HepG2 (cell line): ENCODE results near the gene GDPD1. TPM values are rescaled to one million over a fixed set of nuclear protein-coding genes. Genes with fewer than 3 reads are reported as not detected.

Experiments used
- ATAC-seq: fragments of 200-7000 bp; cut with Tn5 transposase; 3 replicates; pipeline ENCODE4 v1.9.1; 2020; ENCODE audit warnings: mild to moderate bottlenecking, moderate library complexity
- BruUV-seq: library from RNA; stranded (reverse); fragments of 400-500 nt; replicated peaks from 2 replicates; lab custom pipeline; 2021; lab: Mats Ljungman, UMichigan
- CTCF ChIA-PET: fragments of 300-600 bp; formaldehyde crosslinking; extraction: SDS; loops from one replicate; lab custom pipeline; 2021; ENCODE audit warnings: low total read pairs, inconsistent platforms, low intra/inter-chr PET ratio; lab: Yijun Ruan, JAX
- POLR2A ChIA-PET: fragments of 350-600 bp; sonication (Branson Sonifier 250); formaldehyde crosslinking; loops from one replicate; lab custom pipeline; 2020; ENCODE audit warnings: antibody characterized with exemption, inconsistent platforms; lab: Yijun Ruan, JAX
- DNase-seq: peaks from one replicate; pipeline ENCODE4 v3.0.0-alpha.2; 2015; ENCODE audit warnings: low spot score
- FAIRE-seq: peaks from 3 replicates; lab custom pipeline; 2011; peaks lifted over from hg19 to GRCh38; lab: Jason Lieb, UNC
- H2AFZ ChIP-seq: one replicate; pipeline ENCODE4 v1.6.1; 2011; ENCODE audit warnings: low read length, inconsistent platforms
- H3K27ac ChIP-seq: fragments of 300-600 bp; 3 replicates; pipeline ENCODE4 v1.8.0; 2011; ENCODE audit warnings: mixed run types, mild to moderate bottlenecking, mixed read lengths, low read length, inconsistent platforms; ENCODE audit not compliant: insufficient read depth; ENCODE audit errors: extremely low read length
- H3K27me3 ChIP-seq, 2 experiments: fragments of 200-600 bp in 1 of 2; 2 replicates in 1 of 2; 3 replicates in 1 of 2; pipeline versions ENCODE4 v1.6.0 to v1.8.0; 2011; ENCODE audit warnings: low read length in 2 of 2, mild to moderate bottlenecking in 2 of 2, moderate library complexity in 2 of 2, inconsistent platforms in 1 of 2; ENCODE audit not compliant: insufficient read depth in 2 of 2, control insufficient read depth in 1 of 2
- H3K36me3 ChIP-seq, 2 experiments: fragments of 200-600 bp in 1 of 2; replicated peaks in 1 of 2; 2 replicates in 1 of 2; 3 replicates in 1 of 2; pipeline versions ENCODE4 v1.5.1 to v1.8.0; 2011; ENCODE audit warnings: low read length in 2 of 2, inconsistent platforms in 1 of 2; ENCODE audit not compliant: insufficient read depth in 2 of 2, control insufficient read depth in 1 of 2
- H3K4me1 ChIP-seq: 2 replicates; pipeline ENCODE4 v1.5.1; 2012; ENCODE audit warnings: low read length, inconsistent platforms; ENCODE audit not compliant: insufficient read depth
- H3K4me2 ChIP-seq: 2 replicates; pipeline ENCODE4 v1.6.0; 2011; ENCODE audit warnings: low read depth, low read length, inconsistent platforms
- H3K4me3 ChIP-seq, 3 experiments: fragments of 200-600 bp in 1 of 3; sonication (generic), shearing (Covaris generic) in 1 of 3; replicated peaks in 1 of 3; 2 replicates each; pipeline ENCODE4 v1.5.1; 2011 to 2016; ENCODE audit warnings: low read length in 3 of 3, inconsistent platforms in 2 of 3, low read depth in 2 of 3, mild to moderate bottlenecking in 2 of 3, control low read depth in 1 of 3, mixed read lengths in 1 of 3; ENCODE audit not compliant: insufficient read depth in 1 of 3
- H3K79me2 ChIP-seq: one replicate; pipeline ENCODE4 v1.6.1; 2011; ENCODE audit warnings: low read length, inconsistent platforms; ENCODE audit not compliant: insufficient read depth
- H3K9ac ChIP-seq: 2 replicates; pipeline ENCODE4 v1.6.0; 2011; ENCODE audit warnings: mild to moderate bottlenecking, low read depth, low read length, inconsistent platforms; ENCODE audit not compliant: insufficient read depth
- H3K9me3 ChIP-seq: 2 replicates; pipeline ENCODE4 v1.5.1; 2012; ENCODE audit warnings: mild to moderate bottlenecking, low read length
- H4K20me1 ChIP-seq: 2 replicates; pipeline ENCODE4 v1.6.0; 2011; ENCODE audit warnings: inconsistent platforms, mild to moderate bottlenecking, low read length, moderate library complexity; ENCODE audit not compliant: insufficient read depth
- ATM ChIP-seq: fragments of 450-650 bp; IDR thresholded peaks from 2 replicates; pipeline ENCODE4 v1.7.1; 2017; ENCODE audit warnings: mild to moderate bottlenecking, borderline replicate concordance
- ELF3 ChIP-seq: IDR thresholded peaks from 2 replicates; pipeline ENCODE4 v1.6.1; 2016; ENCODE audit warnings: missing genetic modification reagents, missing compliant biosample characterization
- GFI1 ChIP-seq: sonication (generic); formaldehyde crosslinking; IDR thresholded peaks from 2 replicates; pipeline ENCODE4 v1.5.0; 2020; ENCODE audit warnings: missing genetic modification reagents, mild to moderate bottlenecking, borderline replicate concordance
- HOXA5 ChIP-seq: sonication (generic); formaldehyde crosslinking; IDR thresholded peaks from 2 replicates; pipeline ENCODE4 v1.4.0; 2020; ENCODE audit warnings: missing genetic modification reagents
- MTF2 ChIP-seq: sonication (generic); formaldehyde crosslinking; IDR thresholded peaks from 2 replicates; pipeline ENCODE4 v1.5.0; 2020; ENCODE audit warnings: missing genetic modification reagents, borderline replicate concordance
- MZF1 ChIP-seq: sonication (generic); formaldehyde crosslinking; IDR thresholded peaks from 2 replicates; pipeline ENCODE4 v1.8.1; 2023; ENCODE audit warnings: mild to moderate bottlenecking, missing genetic modification reagents, borderline replicate concordance
- NRL ChIP-seq: sonication (generic); formaldehyde crosslinking; IDR thresholded peaks from 2 replicates; pipeline ENCODE4 v1.5.0; 2020; ENCODE audit warnings: missing genetic modification reagents, mild to moderate bottlenecking, moderate library complexity, borderline replicate concordance
- PAF1 ChIP-seq: IDR thresholded peaks from 2 replicates; pipeline ENCODE4 v1.6.1; 2016; ENCODE audit warnings: missing genetic modification reagents, missing compliant biosample characterization
- POLR2AphosphoS2 ChIP-seq: IDR thresholded peaks from 2 replicates; pipeline ENCODE4 v1.6.1; 2011; ENCODE audit warnings: low read depth, low read length, improper control_type of control experiment
- RCOR2 ChIP-seq: IDR thresholded peaks from 2 replicates; pipeline ENCODE4 v1.6.1; 2016; ENCODE audit warnings: missing biosample characterization, missing genetic modification reagents
- RNF2 ChIP-seq: fragments of 450-650 bp; conservative IDR thresholded peaks from 2 replicates; pipeline ENCODE4 v1.6.1; 2016; ENCODE audit warnings: low read depth
- ZFP37 ChIP-seq: sonication (generic); formaldehyde crosslinking; IDR thresholded peaks from 2 replicates; pipeline ENCODE4 v1.4.0; 2020; ENCODE audit warnings: missing genetic modification reagents, borderline replicate concordance
- ZFY ChIP-seq: sonication (generic); formaldehyde crosslinking; IDR thresholded peaks from 2 replicates; pipeline ENCODE4 v1.4.0; 2020; ENCODE audit warnings: missing genetic modification reagents
- ZMYM3 ChIP-seq: sonication (generic); formaldehyde crosslinking; IDR thresholded peaks from 2 replicates; pipeline ENCODE4 v1.5.1; 2020; ENCODE audit warnings: mild to moderate bottlenecking, missing genetic modification reagents
- ZNF136 ChIP-seq: sonication (generic); formaldehyde crosslinking; IDR thresholded peaks from 2 replicates; pipeline ENCODE4 v1.8.1; 2022; ENCODE audit warnings: low read depth, mild to moderate bottlenecking, moderate library complexity, missing genetic modification reagents
- ZNF383 ChIP-seq: sonication (generic); formaldehyde crosslinking; IDR thresholded peaks from 2 replicates; pipeline ENCODE4 v1.4.0; 2020; ENCODE audit warnings: missing genetic modification reagents, mild to moderate bottlenecking, borderline replicate concordance
- ZNF441 ChIP-seq: sonication (generic); formaldehyde crosslinking; IDR thresholded peaks from 2 replicates; pipeline ENCODE4 v1.7.0; 2021; ENCODE audit warnings: missing genetic modification reagents, borderline replicate concordance
- ZNF460 ChIP-seq: sonication (generic); formaldehyde crosslinking; IDR thresholded peaks from 2 replicates; pipeline ENCODE4 v1.5.1; 2020; ENCODE audit warnings: missing genetic modification reagents, mild to moderate bottlenecking, borderline replicate concordance
- ZNF598 ChIP-seq: sonication (generic); formaldehyde crosslinking; IDR thresholded peaks from 2 replicates; pipeline ENCODE4 v1.5.1; 2020; ENCODE audit warnings: mild to moderate bottlenecking, missing genetic modification reagents, borderline replicate concordance
- WGBS: methylation state at CpG from one replicate; pipeline ENCODE4 v1.1.6; 2017; ENCODE audit warnings: low lambda C conversion rate; 5-methylcytosine and 5-hydroxymethylcytosine counted together
- in situ Hi-C: cut with HindIII; loops from 2 replicates; pipeline ENCODE4 v1.10.0; 2017; ENCODE audit warnings: low pct_unique_long_range_greater_than_20kb; ENCODE audit not compliant: extremely low pct_ligation_motif_present
- intact Hi-C: fragments of 100-400 bp; cut with micrococcal nuclease; formaldehyde crosslinking; loops from one replicate; pipeline ENCODE4 v1.10.0; 2022; ENCODE audit not compliant: unreplicated experiment
- polyA plus RNA-seq, 8 experiments: library from polyadenylated mRNA; depleted of rRNA in 3 of 8; stranded (reverse) in 7 of 8; unstranded in 1 of 8; fragments of >200 nt; fragmentation: Illumina TruSeq in 4 of 8; extraction: Trizol in 4 of 8; gene quantifications; 2 replicates each; pipeline versions ENCODE4 v1.2.1 to v1.2.3, GENCODE V29; 2011 to 2016; ENCODE audit warnings: low read depth in 4 of 8, missing spikeins in 1 of 8, mixed read lengths in 1 of 8; ENCODE audit not compliant: insufficient read depth in 1 of 8
- total RNA-seq, 5 experiments: library from RNA; depleted of rRNA; stranded (reverse); fragments of >200 nt; fragmentation: Illumina TruSeq; extraction: Trizol; gene quantifications; 2 replicates each; pipeline ENCODE4 v1.2.3, GENCODE V29; 2016; ENCODE audit warnings: low read depth in 1 of 5
- TF ChIP-seq, protein P1 (sequence below): sonication (generic); formaldehyde crosslinking; IDR thresholded peaks from 2 replicates; pipeline ENCODE4 v1.4.0; 2020; ENCODE audit warnings: missing genetic modification reagents, mild to moderate bottlenecking, borderline replicate concordance
- TF ChIP-seq, protein P2 (sequence below): sonication (generic); formaldehyde crosslinking; IDR thresholded peaks from 2 replicates; pipeline ENCODE4 v1.8.1; 2023; ENCODE audit warnings: mild to moderate bottlenecking, missing genetic modification reagents
- TF ChIP-seq, protein P3 (sequence below): sonication (generic); formaldehyde crosslinking; IDR thresholded peaks from 2 replicates; pipeline ENCODE4 v1.8.1; 2022; ENCODE audit warnings: mild to moderate bottlenecking, missing genetic modification reagents

GDPD1 gene
- total and polyA plus RNA-seq, 2 of the 13 experiments (the other 11 are each of a cell fraction or from before 2014, with no cell fraction given): 6.0 to 7.7 TPM

DNA sequence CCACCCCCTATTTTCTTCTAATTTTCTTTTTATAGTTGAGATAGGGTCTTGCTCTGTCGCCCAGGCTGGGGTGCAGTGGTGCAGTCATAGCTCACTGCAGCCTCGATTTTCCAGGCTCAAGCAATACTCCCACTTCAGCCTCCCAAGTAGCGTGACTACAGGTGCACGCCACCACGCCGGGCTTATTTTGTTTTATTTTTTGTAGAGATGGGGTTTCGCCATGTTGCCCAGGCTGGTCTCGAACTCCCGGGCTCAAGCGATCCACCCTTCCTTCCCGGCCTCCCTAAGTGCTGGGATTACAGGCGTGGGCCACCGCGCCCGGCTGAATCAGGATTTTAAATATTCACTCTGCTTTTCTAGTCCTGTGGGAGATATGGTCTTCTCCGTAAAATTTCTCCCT lies 941 bp upstream of the GDPD1 start:
- peak overlapping the region; percentile 65 for H3K27ac ChIP-seq
- peak overlapping the region; percentile 70 for H3K9ac ChIP-seq
- 81% methylated on average over 16 of the region's 16 CpGs for WGBS
- peaks cover 24% of the 10 kb centered on the region for H3K4me1 ChIP-seq
- FAIRE-seq: no peak
- in situ Hi-C loops (no loop called here), intact Hi-C loops (no loop called here)
- peak overlapping the region; percentile 92 for H2AFZ ChIP-seq
- no peaks in the 10 kb centered on the region for H3K79me2 ChIP-seq
- peak overlapping the region; percentile 77 to 96 (median 87) for H3K4me3 ChIP-seq
- peaks cover 0 to 4% of the 10 kb centered on the region in 2 experiments; a peak in 1 of 5 replicates for H3K27me3 ChIP-seq
- no TSS peak for BruUV-seq
- no peak for DNase-seq
- ChIA-PET POLR2A (interaction anchor here (0.7 to 3.6 kb wide), 3 partner anchors 9 to 96 kb away, joined by 3 to 44 read pairs (median 5); partner anchors contain the start of genes PRR11, SKA2 and SMG8), CTCF (no interaction called here)
- no peaks in the 10 kb centered on the region for H3K9me3 ChIP-seq
- peaks cover 0 to 6% of the 10 kb centered on the region in 2 experiments; a peak in 1 of 5 replicates for H3K36me3 ChIP-seq
- peak overlapping the region; percentile 91 for H3K4me2 ChIP-seq
- no peak for ATAC-seq
- no peaks in the 10 kb centered on the region for H4K20me1 ChIP-seq
- no peak for TF ChIP-seq ZNF136 (CRISPR knock-in tag)
- TF ChIP-seq ZNF460 (CRISPR knock-in tag): peak; percentile 39; the same call in 1 of the 2 replicates
- 0 out of 2 replicates have a peak, but pooled peaks have one; percentile 5 for TF ChIP-seq RCOR2 (CRISPR knock-in tag)
- 0 out of 2 replicates have a peak, but pooled peaks have one; percentile 37 for TF ChIP-seq HOXA5 (CRISPR knock-in tag)
- no peak for TF ChIP-seq PAF1 (CRISPR knock-in tag)
- TF ChIP-seq RNF2: no peak
- no peak for TF ChIP-seq ZNF598 (CRISPR knock-in tag)
- TF ChIP-seq ZFP37 (CRISPR knock-in tag): no peak
- TF ChIP-seq ZFY: no peak
- no peak for TF ChIP-seq ZNF441 (CRISPR knock-in tag)
- TF ChIP-seq, protein P1, sequence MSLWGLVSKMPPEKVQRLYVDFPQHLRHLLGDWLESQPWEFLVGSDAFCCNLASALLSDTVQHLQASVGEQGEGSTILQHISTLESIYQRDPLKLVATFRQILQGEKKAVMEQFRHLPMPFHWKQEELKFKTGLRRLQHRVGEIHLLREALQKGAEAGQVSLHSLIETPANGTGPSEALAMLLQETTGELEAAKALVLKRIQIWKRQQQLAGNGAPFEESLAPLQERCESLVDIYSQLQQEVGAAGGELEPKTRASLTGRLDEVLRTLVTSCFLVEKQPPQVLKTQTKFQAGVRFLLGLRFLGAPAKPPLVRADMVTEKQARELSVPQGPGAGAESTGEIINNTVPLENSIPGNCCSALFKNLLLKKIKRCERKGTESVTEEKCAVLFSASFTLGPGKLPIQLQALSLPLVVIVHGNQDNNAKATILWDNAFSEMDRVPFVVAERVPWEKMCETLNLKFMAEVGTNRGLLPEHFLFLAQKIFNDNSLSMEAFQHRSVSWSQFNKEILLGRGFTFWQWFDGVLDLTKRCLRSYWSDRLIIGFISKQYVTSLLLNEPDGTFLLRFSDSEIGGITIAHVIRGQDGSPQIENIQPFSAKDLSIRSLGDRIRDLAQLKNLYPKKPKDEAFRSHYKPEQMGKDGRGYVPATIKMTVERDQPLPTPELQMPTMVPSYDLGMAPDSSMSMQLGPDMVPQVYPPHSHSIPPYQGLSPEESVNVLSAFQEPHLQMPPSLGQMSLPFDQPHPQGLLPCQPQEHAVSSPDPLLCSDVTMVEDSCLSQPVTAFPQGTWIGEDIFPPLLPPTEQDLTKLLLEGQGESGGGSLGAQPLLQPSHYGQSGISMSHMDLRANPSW (CRISPR knock-in tag): no peak
- TF ChIP-seq ZMYM3 (CRISPR knock-in tag): peak; percentile 58; the same call in 1 of the 2 replicates
- TF ChIP-seq GFI1 (CRISPR knock-in tag): no peak
- 0 out of 2 replicates have a peak, but pooled peaks have one; percentile 25 for TF ChIP-seq NRL (CRISPR knock-in tag)
- TF ChIP-seq ELF3 (CRISPR knock-in tag): no peak
- TF ChIP-seq POLR2AphosphoS2: no peak
- TF ChIP-seq, protein P2, sequence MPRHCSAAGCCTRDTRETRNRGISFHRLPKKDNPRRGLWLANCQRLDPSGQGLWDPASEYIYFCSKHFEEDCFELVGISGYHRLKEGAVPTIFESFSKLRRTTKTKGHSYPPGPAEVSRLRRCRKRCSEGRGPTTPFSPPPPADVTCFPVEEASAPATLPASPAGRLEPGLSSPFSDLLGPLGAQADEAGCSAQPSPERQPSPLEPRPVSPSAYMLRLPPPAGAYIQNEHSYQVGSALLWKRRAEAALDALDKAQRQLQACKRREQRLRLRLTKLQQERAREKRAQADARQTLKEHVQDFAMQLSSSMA (CRISPR knock-in tag): 0 out of 2 replicates have a peak, but pooled peaks have one; percentile 50
- TF ChIP-seq ZNF383: peak; percentile 52; the same call in 1 of the 2 replicates
- TF ChIP-seq ATM: no peak
- TF ChIP-seq, protein P3, sequence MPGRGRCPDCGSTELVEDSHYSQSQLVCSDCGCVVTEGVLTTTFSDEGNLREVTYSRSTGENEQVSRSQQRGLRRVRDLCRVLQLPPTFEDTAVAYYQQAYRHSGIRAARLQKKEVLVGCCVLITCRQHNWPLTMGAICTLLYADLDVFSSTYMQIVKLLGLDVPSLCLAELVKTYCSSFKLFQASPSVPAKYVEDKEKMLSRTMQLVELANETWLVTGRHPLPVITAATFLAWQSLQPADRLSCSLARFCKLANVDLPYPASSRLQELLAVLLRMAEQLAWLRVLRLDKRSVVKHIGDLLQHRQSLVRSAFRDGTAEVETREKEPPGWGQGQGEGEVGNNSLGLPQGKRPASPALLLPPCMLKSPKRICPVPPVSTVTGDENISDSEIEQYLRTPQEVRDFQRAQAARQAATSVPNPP (CRISPR knock-in tag): no peak
- no peak for TF ChIP-seq MTF2 (CRISPR knock-in tag)
- no peak for TF ChIP-seq MZF1 (CRISPR knock-in tag)
